Trophoblast cell (in vitro differentiated cells and primary cell): ENCODE measurements around the gene PRXL2A.

Source experiments
- DNase-seq, 2 donors: peaks; one replicate each; pipeline ENCODE4 v3.0.0-alpha.2; 2016
- H2AFZ ChIP-seq: 2 replicates; pipeline ENCODE4 v1.6.1; 2013; ENCODE audit warnings: low read length, moderate library complexity, mild to moderate bottlenecking; ENCODE audit not compliant: insufficient read depth, poor library complexity
- H2AK5ac ChIP-seq: 2 replicates; pipeline ENCODE4 v1.6.1; 2013; ENCODE audit warnings: mild to moderate bottlenecking, low read length
- H2BK120ac ChIP-seq: 2 replicates; pipeline ENCODE4 v1.6.1; 2013; ENCODE audit warnings: low read length, mild to moderate bottlenecking, moderate library complexity; ENCODE audit not compliant: insufficient read depth, poor library complexity
- H2BK12ac ChIP-seq: 2 replicates; pipeline ENCODE4 v1.6.1; 2013; ENCODE audit warnings: mild to moderate bottlenecking, low read length, moderate library complexity
- H2BK5ac ChIP-seq: 2 replicates; pipeline ENCODE4 v1.6.1; 2013; ENCODE audit warnings: low read length, low read depth, moderate library complexity, mild to moderate bottlenecking; ENCODE audit not compliant: poor library complexity
- H3K14ac ChIP-seq: 2 replicates; pipeline ENCODE4 v1.6.1; 2013; ENCODE audit warnings: mild to moderate bottlenecking, low read length
- H3K18ac ChIP-seq: 2 replicates; pipeline ENCODE4 v1.6.1; 2013; ENCODE audit warnings: mild to moderate bottlenecking, low read length
- H3K23ac ChIP-seq: 2 replicates; pipeline ENCODE4 v1.6.1; 2013; ENCODE audit warnings: low read length
- H3K27ac ChIP-seq: 2 replicates; pipeline ENCODE4 v1.5.1; 2013; ENCODE audit warnings: low read depth, mild to moderate bottlenecking, inconsistent platforms, low read length, moderate library complexity
- H3K27me3 ChIP-seq: 2 replicates; pipeline ENCODE4 v1.6.1; 2013; ENCODE audit warnings: inconsistent platforms, mild to moderate bottlenecking, low read length, moderate library complexity; ENCODE audit not compliant: insufficient read depth
- H3K36me3 ChIP-seq, 2 experiments: 1 replicate in 1 of 2; 2 replicates in 1 of 2; pipeline ENCODE4 v1.6.1; 2013; ENCODE audit warnings: low read length in 2 of 2, mild to moderate bottlenecking in 2 of 2, moderate library complexity in 1 of 2; ENCODE audit not compliant: insufficient read depth in 2 of 2, control insufficient read depth in 1 of 2
- H3K4ac ChIP-seq: 2 replicates; pipeline ENCODE4 v1.6.1; 2013; ENCODE audit warnings: low read depth, mild to moderate bottlenecking, low read length, moderate library complexity
- H3K4me1 ChIP-seq, 2 experiments: 1 replicate in 1 of 2; 2 replicates in 1 of 2; pipeline ENCODE4 v1.6.1; 2013; ENCODE audit warnings: low read length in 2 of 2, mild to moderate bottlenecking in 2 of 2, moderate library complexity in 1 of 2; ENCODE audit not compliant: insufficient read depth in 2 of 2, control insufficient read depth in 1 of 2
- H3K4me2 ChIP-seq: 2 replicates; pipeline ENCODE4 v1.6.1; 2013; ENCODE audit warnings: inconsistent platforms, mild to moderate bottlenecking, low read length, moderate library complexity
- H3K4me3 ChIP-seq: 2 replicates; pipeline ENCODE4 v1.5.1; 2013; ENCODE audit warnings: mild to moderate bottlenecking, low read depth, low read length, inconsistent platforms
- H3K79me1 ChIP-seq: one replicate; pipeline ENCODE4 v1.6.1; 2013; ENCODE audit warnings: low read length
- H3K79me2 ChIP-seq: 2 replicates; pipeline ENCODE4 v1.6.1; 2013; ENCODE audit warnings: low read length, mild to moderate bottlenecking; ENCODE audit not compliant: control insufficient read depth, insufficient read depth, poor library complexity
- H3K9ac ChIP-seq: 2 replicates; pipeline ENCODE4 v1.6.1; 2013; ENCODE audit warnings: mild to moderate bottlenecking, low read length
- H3K9me3 ChIP-seq: 2 replicates; pipeline ENCODE4 v1.6.1; 2013; ENCODE audit warnings: low read depth, mild to moderate bottlenecking, control low read depth, inconsistent platforms, low read length; ENCODE audit not compliant: insufficient read depth
- H4K12ac ChIP-seq: 2 replicates; pipeline ENCODE4 v1.6.1; 2013; ENCODE audit warnings: low read depth, mild to moderate bottlenecking, low read length, moderate library complexity
- H4K8ac ChIP-seq: 2 replicates; pipeline ENCODE4 v1.6.1; 2013; ENCODE audit warnings: low read depth, mild to moderate bottlenecking, low read length, moderate library complexity
- H4K91ac ChIP-seq: one replicate; pipeline ENCODE4 v1.6.1; 2013; ENCODE audit warnings: low read depth, mild to moderate bottlenecking, low read length, moderate library complexity
- WGBS: extraction: QIAGEN DNeasy Blood & Tissue Kit; methylation state at CpG from one replicate; pipeline ENCODE4 v1.1.7; 2013; ENCODE audit warnings: missing lambda C conversion rate; ENCODE audit not compliant: insufficient read length, insufficient coverage; ENCODE audit errors: extremely low coverage; 5-methylcytosine and 5-hydroxymethylcytosine counted together

PRXL2A gene

DNA sequence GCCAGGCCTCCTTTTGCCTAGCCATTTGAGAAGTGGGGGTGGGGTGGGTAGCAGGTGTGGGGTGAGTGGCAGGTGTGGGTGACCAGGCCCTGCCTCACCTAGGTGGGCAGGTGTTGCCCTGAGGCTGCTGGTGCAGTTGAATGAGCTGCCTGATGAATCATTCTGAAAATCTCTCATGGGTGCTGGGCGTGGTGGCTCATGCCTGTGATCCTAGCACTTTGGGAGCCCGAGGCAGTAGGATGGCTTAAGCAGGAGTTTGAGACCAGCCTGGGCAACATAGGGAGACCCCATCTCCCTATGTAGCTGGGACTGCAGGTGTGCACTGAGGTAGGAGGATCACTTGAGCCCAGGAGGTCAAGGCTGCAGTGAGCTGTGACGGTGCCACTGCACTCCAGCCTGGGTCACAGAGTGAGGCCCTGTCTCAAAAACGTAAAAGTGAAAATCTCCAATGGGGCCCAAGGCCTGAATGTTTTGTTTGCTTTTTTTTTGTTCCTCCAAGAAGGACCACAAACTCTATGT is 63.4 kb downstream of the PRXL2A start:
- Histone ChIP-seq H2BK5ac (no peak overlapping the region), H3K27me3 (no peaks in the 10 kb centered on the region), H4K8ac (no peak overlapping the region), H3K9me3 (no peaks in the 10 kb centered on the region), H3K23ac (no peak overlapping the region), H3K9ac (no peak overlapping the region), H3K4me3 (no peak overlapping the region), H4K12ac (no peak overlapping the region), H3K4me1 (peaks cover 19 to 44% of the 10 kb centered on the region in 2 experiments), H3K36me3 (peaks cover 21 to 22% of the 10 kb centered on the region in 2 experiments), H4K91ac (no peak overlapping the region), H2AFZ (no peak overlapping the region), H3K79me2 (peaks cover 19% of the 10 kb centered on the region), H3K14ac (no peak overlapping the region), H3K27ac (no peak overlapping the region), H2BK120ac (no peak overlapping the region), H2BK12ac (no peak overlapping the region), H3K4ac (peak overlapping the region; percentile 42), H3K18ac (no peak overlapping the region), H3K4me2 (no peak overlapping the region), H3K79me1 (peaks cover 11% of the 10 kb centered on the region), H2AK5ac (no peak overlapping the region)
- WGBS: no CpG with 5 or more reads among the region's 4 CpGs
- DNase-seq: peak; percentile 83 to 87

DNA sequence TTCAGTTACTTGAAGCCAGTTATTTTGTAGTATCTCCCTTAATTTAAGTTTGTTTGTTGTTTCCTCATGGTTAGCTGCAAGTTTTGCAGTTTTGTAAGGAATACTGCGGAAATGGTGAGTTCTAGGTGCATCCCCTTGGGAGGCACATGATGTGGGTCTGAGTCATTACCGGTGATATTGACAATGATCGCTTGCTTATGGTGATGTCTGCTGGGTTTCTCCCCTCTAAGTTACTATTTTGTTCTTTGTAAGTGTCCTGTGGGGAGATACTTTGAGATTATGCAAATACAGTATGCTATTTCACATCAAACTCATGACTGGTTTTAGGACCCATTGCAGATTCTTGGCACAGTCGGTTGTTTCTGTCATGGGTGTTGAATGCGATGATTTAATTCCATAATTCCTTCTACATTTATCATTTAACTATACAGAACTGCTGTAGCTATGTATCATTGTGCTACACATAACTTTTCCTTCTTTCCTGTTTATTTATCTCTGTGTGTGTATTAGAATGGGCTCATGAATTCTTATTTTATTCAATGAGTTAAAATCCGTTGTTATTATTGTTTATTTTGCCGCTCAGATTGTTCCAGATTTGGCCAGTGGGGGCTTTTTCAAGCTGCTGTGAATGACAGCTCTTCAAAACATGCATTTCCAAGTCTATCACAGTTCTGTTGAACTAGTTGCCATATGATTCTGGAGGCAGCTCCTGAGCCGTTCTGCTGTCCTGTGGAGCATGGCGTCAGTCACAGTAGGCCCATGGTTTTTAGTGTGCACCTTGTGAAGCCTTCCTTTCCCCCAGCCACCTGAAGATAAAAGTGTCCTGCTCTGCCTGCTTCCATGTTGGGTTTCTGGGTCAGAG is 64.1 kb downstream of the PRXL2A start:
- Histone ChIP-seq H2BK5ac (no peak overlapping the region), H3K36me3 (peaks cover 21 to 22% of the 10 kb centered on the region in 2 experiments), H3K4me1 (peaks cover 21 to 39% of the 10 kb centered on the region in 2 experiments), H2AFZ (no peak overlapping the region), H4K8ac (no peak overlapping the region), H3K23ac (no peak overlapping the region), H3K4me3 (no peak overlapping the region), H3K79me1 (peaks cover 10% of the 10 kb centered on the region), H2AK5ac (no peak overlapping the region), H3K27me3 (no peaks in the 10 kb centered on the region), H2BK12ac (no peak overlapping the region), H3K18ac (no peak overlapping the region), H3K9ac (no peak overlapping the region), H2BK120ac (no peak overlapping the region), H3K9me3 (no peaks in the 10 kb centered on the region), H3K14ac (no peak overlapping the region), H3K27ac (no peak overlapping the region), H3K4ac (peak overlapping the region; percentile 36), H4K12ac (no peak overlapping the region), H3K79me2 (peaks cover 19% of the 10 kb centered on the region), H4K91ac (no peak overlapping the region), H3K4me2 (no peak overlapping the region)
- WGBS: no CpG with 5 or more reads among the region's 9 CpGs
- DNase-seq: peak in 1 of 2 donors; percentile 57

DNA sequence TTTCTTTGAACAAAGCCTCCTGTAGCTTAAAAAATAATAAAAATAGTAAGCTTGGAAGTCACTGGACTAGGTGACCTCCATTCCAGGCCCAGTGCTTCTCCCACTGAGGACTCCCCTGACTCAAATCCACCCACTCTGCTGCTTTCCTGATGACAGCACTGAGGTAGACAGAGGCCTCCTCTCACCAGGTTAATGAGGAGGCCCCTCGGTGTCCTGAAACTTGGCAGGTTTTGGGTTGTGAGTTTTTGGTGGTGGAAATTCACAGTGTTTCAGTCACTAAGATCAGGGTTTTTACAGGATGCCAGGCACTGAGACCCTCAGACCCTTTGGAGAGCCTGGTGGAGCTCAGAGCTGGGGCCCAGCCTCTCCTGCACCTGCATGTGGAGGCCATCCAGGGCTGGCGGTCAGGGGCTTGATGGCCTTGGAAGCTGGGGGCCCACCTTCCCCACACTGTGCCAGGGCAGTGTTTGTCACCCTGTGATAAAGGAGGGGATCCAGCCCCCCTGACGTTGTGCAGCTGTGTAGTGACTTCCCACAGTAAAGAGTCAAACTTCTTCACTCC is 64.8 kb downstream of the PRXL2A start:
- H3K27ac ChIP-seq: no peak overlapping the region
- no peak overlapping the region for H3K4me2 ChIP-seq
- H3K4me1 ChIP-seq: peaks cover 20 to 37% of the 10 kb centered on the region in 2 experiments
- no peak overlapping the region for H3K14ac ChIP-seq
- H2BK5ac ChIP-seq: no peak overlapping the region
- no peak overlapping the region for H4K12ac ChIP-seq
- peak overlapping the region; percentile 58 for H3K18ac ChIP-seq
- H2AFZ ChIP-seq: peak overlapping the region; percentile 44
- H4K91ac ChIP-seq: no peak overlapping the region
- H3K4ac ChIP-seq: peak overlapping the region; percentile 77
- no peak overlapping the region for H4K8ac ChIP-seq
- H3K27me3 ChIP-seq: no peaks in the 10 kb centered on the region
- no peak overlapping the region for H3K4me3 ChIP-seq
- H3K79me2 ChIP-seq: peaks cover 17% of the 10 kb centered on the region
- H3K9me3 ChIP-seq: no peaks in the 10 kb centered on the region
- H2AK5ac ChIP-seq: peak overlapping the region; percentile 32
- H2BK12ac ChIP-seq: no peak overlapping the region
- WGBS: no CpG with 5 or more reads among the region's 3 CpGs
- H3K23ac ChIP-seq: no peak overlapping the region
- no peak overlapping the region for H2BK120ac ChIP-seq
- peaks cover 8% of the 10 kb centered on the region for H3K79me1 ChIP-seq
- peaks cover 21 to 23% of the 10 kb centered on the region in 2 experiments for H3K36me3 ChIP-seq
- no peak for DNase-seq
- no peak overlapping the region for H3K9ac ChIP-seq

DNA sequence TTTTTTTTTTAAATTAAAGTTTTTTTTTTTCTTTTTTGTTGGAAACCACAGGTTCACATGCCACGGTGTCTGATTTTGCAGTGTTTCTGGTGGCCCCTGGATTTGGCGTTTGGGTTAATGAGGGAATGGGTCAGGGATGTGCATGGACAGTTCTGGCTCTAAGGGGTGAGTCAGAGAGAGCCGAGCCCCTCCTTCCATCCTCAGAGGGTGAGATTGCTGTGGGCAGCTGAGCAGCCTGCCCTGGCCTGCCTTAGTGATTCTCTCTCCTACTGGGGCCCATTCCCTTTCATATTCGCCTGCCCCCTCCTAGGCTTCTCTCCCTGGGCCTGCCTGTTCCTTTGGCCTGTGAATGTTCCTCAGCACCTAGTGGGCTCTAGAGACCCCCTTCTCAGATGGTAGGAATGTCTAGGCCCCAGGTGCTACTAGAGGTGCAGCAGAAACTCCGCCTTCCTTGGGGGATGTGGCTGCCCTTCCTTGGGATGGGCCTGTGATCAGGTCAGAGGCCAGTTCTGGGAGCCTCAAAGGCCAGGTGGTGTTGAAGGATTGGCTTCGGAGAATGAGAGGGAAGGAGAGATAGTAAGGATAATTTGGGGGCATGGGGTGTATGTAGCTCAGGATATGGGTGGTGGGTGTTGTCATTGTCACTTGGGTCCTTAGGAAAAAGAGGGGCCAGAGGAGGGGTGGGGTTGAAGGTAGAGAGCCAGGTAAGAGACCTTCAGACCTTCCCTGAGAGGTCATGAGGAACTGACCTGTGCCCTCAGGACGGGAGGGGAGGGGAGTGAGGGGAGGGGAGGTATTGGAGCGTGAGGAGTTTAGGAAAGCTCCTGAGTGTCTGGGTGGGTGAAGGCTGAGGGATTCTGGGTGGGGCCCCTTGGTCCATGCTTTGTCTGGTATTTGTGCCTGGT is 65.6 kb downstream of the PRXL2A start:
- H4K12ac ChIP-seq: no peak overlapping the region
- peak overlapping the region; percentile 44 for H3K18ac ChIP-seq
- no peak overlapping the region for H4K8ac ChIP-seq
- peak overlapping the region; percentile 1 for H3K27ac ChIP-seq
- H3K79me2 ChIP-seq: peaks cover 19% of the 10 kb centered on the region
- peak overlapping the region; percentile 22 for H3K4ac ChIP-seq
- H3K79me1 ChIP-seq: peaks cover 2% of the 10 kb centered on the region
- WGBS: no CpG with 5 or more reads among the region's 8 CpGs
- no peak overlapping the region for H3K9ac ChIP-seq
- H3K36me3 ChIP-seq: peaks cover 21 to 23% of the 10 kb centered on the region in 2 experiments
- peak overlapping the region; percentile 4 for H2BK5ac ChIP-seq
- no peak for DNase-seq
- H3K4me2 ChIP-seq: no peak overlapping the region
- H2AFZ ChIP-seq: no peak overlapping the region
- H4K91ac ChIP-seq: peak overlapping the region; percentile 1
- H3K27me3 ChIP-seq: no peaks in the 10 kb centered on the region
- no peak overlapping the region for H2BK120ac ChIP-seq
- H3K14ac ChIP-seq: peak overlapping the region; percentile 15
- no peak overlapping the region for H2BK12ac ChIP-seq
- no peaks in the 10 kb centered on the region for H3K9me3 ChIP-seq
- no peak overlapping the region for H3K4me3 ChIP-seq
- H3K23ac ChIP-seq: no peak overlapping the region
- peak overlapping the region; percentile 1 for H2AK5ac ChIP-seq
- H3K4me1 ChIP-seq: peaks cover 18 to 32% of the 10 kb centered on the region in 2 experiments
